ENCODE data around the gene TEAD4. TPM values are rescaled to one million over a fixed set of nuclear protein-coding genes. Genes with fewer than 3 reads are reported as not detected.

The TEAD4 gene
- total and polyA plus RNA-seq, 8 donors: 17.4 to 43.8 (median 29.5) TPM

GRCh38 chr12:3042394-3042793 is 83.2 kb downstream of the TEAD4 start:
- no peak for FAIRE-seq
- Histone ChIP-seq H3K4me3 (no peak overlapping the region), H3K27ac (no peak overlapping the region), H3K27me3 (no peaks in the 10 kb centered on the region), H3K9me3 (no peaks in the 10 kb centered on the region), H3K4me1 (peaks cover 0 to 7% (median 0%) of the 10 kb centered on the region in 3 donors), H3K36me3 (peaks cover 0 to 19% (median 0%) of the 10 kb centered on the region in 3 donors)
- peak in 1 of 6 donors; percentile 59 for DNase-seq
- ATAC-seq: peak in 3 of 4 donors; percentile 18 to 54 (median 27)
- WGBS, 2 donors: 36 to 43% methylated on average over 8 of the region's 8 CpGs
- intact Hi-C loops (cut with DNase I): no loop called here
- TF ChIP-seq CTCF (IDR thresholded peaks at IDR 0.05): no peak

GRCh38 chr12:3042826-3043225 is 83.6 kb downstream of the TEAD4 start:
- 88% methylated on average over 4 of the region's 4 CpGs for WGBS, 2 donors
- Histone ChIP-seq H3K4me1 (peaks cover 0 to 7% (median 0%) of the 10 kb centered on the region in 3 donors), H3K27ac (no peak overlapping the region), H3K36me3 (peaks cover 0 to 18% (median 0%) of the 10 kb centered on the region in 3 donors), H3K27me3 (no peaks in the 10 kb centered on the region), H3K9me3 (no peaks in the 10 kb centered on the region), H3K4me3 (no peak overlapping the region)
- intact Hi-C loops (cut with DNase I): no loop called here
- ATAC-seq (no peak), FAIRE-seq (no peak), DNase-seq (no peak)
- TF ChIP-seq CTCF (IDR thresholded peaks at IDR 0.05): no peak

- ATAC-seq: no peak
- 90% methylated on average over 7 of the region's 7 CpGs for WGBS, 2 donors
- no peak for FAIRE-seq
- Histone ChIP-seq H3K27ac (no peak overlapping the region), H3K9me3 (no peaks in the 10 kb centered on the region), H3K4me3 (no peak overlapping the region), H3K36me3 (peaks cover 0 to 12% (median 0%) of the 10 kb centered on the region in 3 donors), H3K4me1 (peaks cover 0 to 7% (median 0%) of the 10 kb centered on the region in 3 donors), H3K27me3 (no peaks in the 10 kb centered on the region)
- intact Hi-C loops (cut with DNase I): no loop called here
- no peak for TF ChIP-seq CTCF (IDR thresholded peaks at IDR 0.05)
- no peak for DNase-seq
These were observed 84.2 kb downstream of the TEAD4 start for GRCh38 chr12:3043406-3043805.

GRCh38 chr12:3044141-3044630 is 85.0 kb downstream of the TEAD4 start:
- peaks cover 0 to 4% (median 0%) of the 10 kb centered on the region in 3 donors for H3K36me3 ChIP-seq
- FAIRE-seq (no peak), ATAC-seq (no peak), DNase-seq (no peak)
- no peak overlapping the region for H3K27ac ChIP-seq
- peaks cover 0 to 7% (median 0%) of the 10 kb centered on the region in 3 donors for H3K4me1 ChIP-seq
- WGBS, 2 donors: 73 to 77% methylated on average over 8 of the region's 8 CpGs
- no peak overlapping the region for H3K4me3 ChIP-seq
- intact Hi-C loops (cut with DNase I): no loop called here
- TF ChIP-seq CTCF (IDR thresholded peaks at IDR 0.05): no peak
- no peaks in the 10 kb centered on the region for H3K9me3 ChIP-seq
- no peaks in the 10 kb centered on the region for H3K27me3 ChIP-seq

- no peak for TF ChIP-seq CTCF (IDR thresholded peaks at IDR 0.05)
- H3K9me3 ChIP-seq: no peaks in the 10 kb centered on the region
- H3K27ac ChIP-seq: no peak overlapping the region
- H3K27me3 ChIP-seq: no peaks in the 10 kb centered on the region
- H3K4me3 ChIP-seq: no peak overlapping the region
- intact Hi-C loops (cut with DNase I): no loop called here
- DNase-seq (no peak), ATAC-seq (no peak), FAIRE-seq (no peak)
- no peaks in the 10 kb centered on the region for H3K36me3 ChIP-seq
- H3K4me1 ChIP-seq: peaks cover 0 to 7% (median 0%) of the 10 kb centered on the region in 3 donors
- WGBS, 2 donors: 93 to 95% methylated on average over 5 of the region's 5 CpGs
These were observed 86.3 kb downstream of the TEAD4 start for GRCh38 chr12:3045494-3045893.
